Measurements from ENCODE around the gene C1QTNF5.

C1QTNF5 gene

GRCh38 chr11:119373059-119373920 lies 32.6 kb upstream of the C1QTNF5 start:
- DNase-seq (ENCODE audit: low read depth in 2 of 2, low spot score in 1 of 2): no peak

- no peak for DNase-seq (ENCODE audit: low read depth in 2 of 2, low spot score in 1 of 2)
Observed at GRCh38 chr11:119372260-119373058, 31.8 kb upstream of the C1QTNF5 start.

- no peak for DNase-seq (ENCODE audit: low read depth in 2 of 2, low spot score in 1 of 2)
Observed at GRCh38 chr11:119371778-119372182, 31.1 kb upstream of the C1QTNF5 start.

- DNase-seq (ENCODE audit: low read depth in 2 of 2, low spot score in 1 of 2): no peak
Observed at GRCh38 chr11:119371067-119371601, 30.5 kb upstream of the C1QTNF5 start.

- no peak for DNase-seq (ENCODE audit: low read depth in 2 of 2, low spot score in 1 of 2)
Observed at GRCh38 chr11:119370486-119371046, 29.9 kb upstream of the C1QTNF5 start.

- DNase-seq (ENCODE audit: low read depth in 2 of 2, low spot score in 1 of 2): no peak
Observed at GRCh38 chr11:119369132-119369925, 28.6 kb upstream of the C1QTNF5 start.

GRCh38 chr11:119368121-119369034 lies 27.7 kb upstream of the C1QTNF5 start:
- DNase-seq (ENCODE audit: low read depth in 2 of 2, low spot score in 1 of 2): no peak

GRCh38 chr11:119367661-119368120 lies 27.0 kb upstream of the C1QTNF5 start:
- no peak for DNase-seq (ENCODE audit: low read depth in 2 of 2, low spot score in 1 of 2)

GRCh38 chr11:119366690-119367620 lies 26.3 kb upstream of the C1QTNF5 start:
- no peak for DNase-seq (ENCODE audit: low read depth in 2 of 2, low spot score in 1 of 2)

GRCh38 chr11:119365071-119365591 lies 24.4 kb upstream of the C1QTNF5 start:
- no peak for DNase-seq (ENCODE audit: low read depth in 2 of 2, low spot score in 1 of 2)

- DNase-seq (ENCODE audit: low read depth in 2 of 2, low spot score in 1 of 2): peak; percentile 20 to 28
Observed at GRCh38 chr11:119363851-119364590, 23.3 kb upstream of the C1QTNF5 start.

- DNase-seq (ENCODE audit: low read depth in 2 of 2, low spot score in 1 of 2): no peak
Observed at GRCh38 chr11:119363081-119363850, 22.6 kb upstream of the C1QTNF5 start.

GRCh38 chr11:119362741-119363080 lies 22.0 kb upstream of the C1QTNF5 start:
- DNase-seq (ENCODE audit: low read depth in 2 of 2, low spot score in 1 of 2): no peak

GRCh38 chr11:119361941-119362725 lies 21.4 kb upstream of the C1QTNF5 start:
- no peak for DNase-seq (ENCODE audit: low read depth in 2 of 2, low spot score in 1 of 2)

- DNase-seq (ENCODE audit: low read depth in 2 of 2, low spot score in 1 of 2): no peak
Observed at GRCh38 chr11:119361056-119361787, 20.5 kb upstream of the C1QTNF5 start.
